ENCODE measurements around the gene DNAJB2. TPM values are rescaled to one million over a fixed set of nuclear protein-coding genes. Genes with fewer than 3 reads are reported as not detected.

DNAJB2 gene
- total RNA-seq, result 10 to 100 TPM; 49.9 to 88.3 (median 59.0) TPM

GRCh38 chr2:219279151-219279915 lies at the start of gene DNAJB2:
TSS of gene DNAJB2 (plus strand) at chr2:219279366. CDS start at chr2:219279834, 468 bp downstream.
- Histone ChIP-seq H3K9me3 (no peaks in the 10 kb centered on the region), H3K4me1 (peaks cover 13 to 16% of the 10 kb centered on the region in 2 donors), H3K36me3 (no peaks in the 10 kb centered on the region), H3K4me3 (peak within 1 kb of the TSS; percentile 72 to 87 (median 84)), H3K27ac (peak within 1 kb of the TSS; percentile 98), H3K27me3 (no peaks in the 10 kb centered on the region)
- intact Hi-C loops (cut with DNase I; ENCODE audit: low total_unique reads), result loop anchor here (2.0 kb wide), 1 partner anchor 43 kb away; no protein-coding TSS in a partner anchor
- TF ChIP-seq POLR2A (IDR thresholded peaks at IDR 0.05) (peak; percentile 70), POLR2AphosphoS5 (IDR thresholded peaks at IDR 0.05) (peak; percentile 90 to 92 (median 91)), CTCF (IDR thresholded peaks at IDR 0.05) (no peak)
- peak; percentile 98 for DNase-seq (ENCODE audit: low spot score in 2 of 2)

- no peak for TF ChIP-seq CTCF (IDR thresholded peaks at IDR 0.05)
- TF ChIP-seq POLR2AphosphoS5 (IDR thresholded peaks at IDR 0.05), result no peak
- Histone ChIP-seq H3K27ac (peak overlapping the region; percentile 88 to 94), H3K4me3 (peak overlapping the region; percentile 60 to 97 (median 86)), H3K4me1 (peaks cover 5 to 25% of the 10 kb centered on the region in 2 donors), H3K27me3 (no peaks in the 10 kb centered on the region), H3K36me3 (peaks cover 10% of the 10 kb centered on the region), H3K9me3 (no peaks in the 10 kb centered on the region)
- DNase-seq (ENCODE audit: low spot score in 2 of 2), result peak in 1 of 2 donors; percentile 49
- intact Hi-C loops (cut with DNase I; ENCODE audit: low total_unique reads), result no loop called here
Measured at GRCh38 chr2:219230059-219230540, 49.1 kb upstream of the DNAJB2 start.

- peaks cover 0 to 16% of the 10 kb centered on the region in 2 donors for H3K4me1 ChIP-seq
- peaks cover 6% of the 10 kb centered on the region for H3K36me3 ChIP-seq
- no peak overlapping the region for H3K4me3 ChIP-seq
- H3K27ac ChIP-seq, result no peak overlapping the region
- H3K27me3 ChIP-seq, result no peaks in the 10 kb centered on the region
- H3K9me3 ChIP-seq, result no peaks in the 10 kb centered on the region
- TF ChIP-seq CTCF (IDR thresholded peaks at IDR 0.05) (no peak), POLR2A (IDR thresholded peaks at IDR 0.05) (no peak)
- no peak for DNase-seq (ENCODE audit: low spot score in 2 of 2)
- intact Hi-C loops (cut with DNase I; ENCODE audit: low total_unique reads), result no loop called here
Measured at GRCh38 chr2:219234331-219234730, 44.8 kb upstream of the DNAJB2 start.

GRCh38 chr2:219243291-219243761 lies 35.8 kb upstream of the DNAJB2 start:
- peaks cover 7 to 9% of the 10 kb centered on the region in 2 donors for H3K4me1 ChIP-seq
- H3K4me3 ChIP-seq, result peak overlapping the region; percentile 31 to 67 (median 43)
- intact Hi-C loops (cut with DNase I; ENCODE audit: low total_unique reads), result no loop called here
- no peaks in the 10 kb centered on the region for H3K9me3 ChIP-seq
- H3K27me3 ChIP-seq, result no peaks in the 10 kb centered on the region
- DNase-seq (ENCODE audit: low spot score in 2 of 2), result peak in 1 of 2 donors; percentile 69
- no peaks in the 10 kb centered on the region for H3K36me3 ChIP-seq
- TF ChIP-seq POLR2AphosphoS5 (IDR thresholded peaks at IDR 0.05), result peak in 1 of 3 donors; percentile 46
- TF ChIP-seq POLR2A (IDR thresholded peaks at IDR 0.05), result no peak
- no peak for TF ChIP-seq CTCF (IDR thresholded peaks at IDR 0.05)
- H3K27ac ChIP-seq, result peak overlapping the region; percentile 70 to 89

- no peaks in the 10 kb centered on the region for H3K27me3 ChIP-seq
- intact Hi-C loops (cut with DNase I; ENCODE audit: low total_unique reads), result no loop called here
Measured at GRCh38 chr2:219244789-219245147, 34.4 kb upstream of the DNAJB2 start.

More at GRCh38 chr2:219244789-219245147, 34.4 kb upstream of the DNAJB2 start:
- DNase-seq (ENCODE audit: low spot score in 2 of 2), result no peak
- H3K36me3 ChIP-seq, result no peaks in the 10 kb centered on the region
- peak overlapping the region; percentile 98 for H3K27ac ChIP-seq
- no peak for TF ChIP-seq CTCF (IDR thresholded peaks at IDR 0.05)
- TF ChIP-seq POLR2AphosphoS5 (IDR thresholded peaks at IDR 0.05), result no peak
- no peak for TF ChIP-seq POLR2A (IDR thresholded peaks at IDR 0.05)
- H3K4me3 ChIP-seq, result peak overlapping the region; percentile 73 to 93 (median 82)
- H3K4me1 ChIP-seq, result peaks cover 12 to 16% of the 10 kb centered on the region in 2 donors
- no peaks in the 10 kb centered on the region for H3K9me3 ChIP-seq
